Heart left ventricle (tissue), 16 donors: ENCODE results near the gene PCK1. TPM values are rescaled to one million over a fixed set of nuclear protein-coding genes. Genes with fewer than 3 reads are reported as not detected.

Experiments used
- ATAC-seq, 4 donors: fragments of 200-7000 bp; cut with Tn5 transposase; one replicate each; pipeline ENCODE4 v1.9.1; 2020 to 2022; ENCODE audit warnings: moderate library complexity in 4 of 4, mild to moderate bottlenecking in 3 of 4, moderate number of reproducible peaks in 1 of 4
- DNase-seq, 5 donors: peaks; one replicate each; pipeline ENCODE4 v3.0.0-alpha.2; 2020
- H3K27ac ChIP-seq, 12 donors: fragments of 200-600 bp; sonication (generic) in 4 of 12; one replicate each; pipeline versions ENCODE4 v1.5.0 to v1.8.0; 2016 to 2022; ENCODE audit warnings: mild to moderate bottlenecking in 2 of 12
- H3K27me3 ChIP-seq, 9 donors: fragments of 200-600 bp; sonication (generic) in 2 of 9; one replicate each; pipeline versions ENCODE4 v1.5.1 to v1.8.0; 2016 to 2022; ENCODE audit warnings: mild to moderate bottlenecking in 3 of 9
- H3K36me3 ChIP-seq, 9 donors: fragments of 200-600 bp; sonication (generic) in 2 of 9; one replicate each; pipeline versions ENCODE4 v1.5.0 to v1.8.0; 2018 to 2022; ENCODE audit warnings: mild to moderate bottlenecking in 2 of 9
- H3K4me1 ChIP-seq, 12 donors: fragments of 200-600 bp; sonication (generic) in 4 of 12; one replicate each; pipeline versions ENCODE4 v1.5.0 to v1.8.0; 2016 to 2022; ENCODE audit warnings: mild to moderate bottlenecking in 3 of 12
- H3K4me3 ChIP-seq, 12 donors: fragments of 200-600 bp; sonication (generic) in 4 of 12; one replicate each; pipeline versions ENCODE4 v1.5.0 to v1.8.0; 2017 to 2022; ENCODE audit warnings: mild to moderate bottlenecking in 9 of 12, moderate library complexity in 4 of 12
- H3K9me3 ChIP-seq, 12 donors: fragments of 200-600 bp; sonication (generic) in 4 of 12; one replicate each; pipeline versions ENCODE4 v1.5.0 to v1.8.0; 2016 to 2022; ENCODE audit warnings: mild to moderate bottlenecking in 1 of 12
- CTCF ChIP-seq, 12 donors: fragments of 200-600 bp; sonication (generic) in 4 of 12; IDR thresholded peaks; one replicate each; pipeline versions ENCODE4 v1.5.0 to v1.8.0; 2018 to 2022; ENCODE audit warnings: antibody characterized with exemption in 12 of 12, mild to moderate bottlenecking in 5 of 12
- POLR2A ChIP-seq, 2 donors: fragments of 450-650 bp; IDR thresholded peaks; one replicate each; pipeline ENCODE4 v1.6.1; 2017; ENCODE audit warnings: antibody characterized with exemption in 2 of 2, mild to moderate bottlenecking in 2 of 2, moderate library complexity in 2 of 2
- WGBS, 4 donors: extraction: QIAGEN DNeasy Blood & Tissue Kit in 2 of 4; methylation state at CpG; one replicate each; pipeline versions ENCODE4 v1.1.5 to v1.1.7; 2013 to 2018; 5-methylcytosine and 5-hydroxymethylcytosine counted together
- intact Hi-C, 10 donors: fragments of 100-400 bp; cut with DNase I; formaldehyde crosslinking; loops; one replicate each; pipeline versions ENCODE4 v1.11.1 to v1.14.2; 2022
- polyA plus RNA-seq, 2 donors: library from polyadenylated mRNA; stranded (reverse); fragments of 200-250 nt; gene quantifications; one replicate each; pipeline ENCODE4 v1.2.3, GENCODE V29; 2013
- total RNA-seq, 9 donors: library from RNA; depleted of rRNA in 2 of 9; stranded (reverse); fragments of >200 nt in 2 of 9; fragmentation: NEBNext Ultra II Directional in 3 of 9; extraction: Animal tissue kit (Norgen Biotek cat#: 25700) in 3 of 9; gene quantifications; one replicate each; pipeline versions ENCODE4 v1.1.0 to v1.2.4, GENCODE V29; 2016 to 2023
- donor health status: ischemic (EF 13 %, LVEDD 7.1; RV severe dilation, severe dysfunction).
- donor health status: healthy with polysubstance abuse.
- donor health status: DM: no; HTN: yes; CAD: no.
- donor health status: DM: no; HTN: no; CAD: no.
- donor health status: ischemic (EF 25% LVEDD 6.9; RV normal size, moderate dysfunction).
- donor health status: ischemic (EF 25% LVEDD 5.7; RV mildly dilated, moderate dysfunction).
- donor health status: healthy.
- donor health status: DM: yes; HTN: yes; CAD: no.
- donor health status: ischemic (EF 35%, LVEDD 5.7; RV mildly dilated, moderate dysfunction).
- donor health status: nonischemic (EF 11% LVEDD 7.7; RV severe dilation, severe dysfunction).
- donor health status: DM: yes; HTN: yes; CAD: no.
- donor health status: PGD.
- donor health status: ischemic (EF 29% LVEDD 5.4; RV normal size, mild dysfunction).
- donor health status: nonischemic (EF 23%, LVEDD 6.1; RV moderate dilation, normal function).

Gene PCK1
- total and polyA plus RNA-seq, 11 donors, result 0.13 to 22.0 (median 0.40) TPM; not detected in 2

GRCh38 chr20:57616143-57616951 is 55.4 kb downstream of the PCK1 start:
- no peak overlapping the region for H3K27ac ChIP-seq
- H3K4me1 ChIP-seq, result peaks cover 0 to 38% (median 0%) of the 10 kb centered on the region in 12 donors
- no peak for TF ChIP-seq POLR2A (IDR thresholded peaks at IDR 0.05)
- TF ChIP-seq CTCF (IDR thresholded peaks at IDR 0.05), result no peak
- 87 to 95% (median 89%) methylated on average over 14 to 20 of the region's 20 CpGs for WGBS, 4 donors
- peaks cover 0 to 6% (median 0%) of the 10 kb centered on the region in 9 donors for H3K36me3 ChIP-seq
- H3K9me3 ChIP-seq, result no peaks in the 10 kb centered on the region
- H3K27me3 ChIP-seq, result peaks cover 0 to 12% (median 0%) of the 10 kb centered on the region in 9 donors
- ATAC-seq (no peak), DNase-seq (peak in 2 of 5 donors; percentile 9 to 14)
- intact Hi-C loops, result no loop called here
- no peak overlapping the region for H3K4me3 ChIP-seq

GRCh38 chr20:57617079-57617795 is 56.3 kb downstream of the PCK1 start:
- H3K4me3 ChIP-seq, result no peak overlapping the region
- TF ChIP-seq CTCF (IDR thresholded peaks at IDR 0.05) (no peak), POLR2A (IDR thresholded peaks at IDR 0.05) (no peak)
- H3K27me3 ChIP-seq, result peaks cover 0 to 17% (median 0%) of the 10 kb centered on the region in 9 donors
- DNase-seq (peak in 2 of 5 donors; percentile 4 to 11), ATAC-seq (no peak)
- no peak overlapping the region for H3K27ac ChIP-seq
- peaks cover 0 to 39% (median 0%) of the 10 kb centered on the region in 12 donors for H3K4me1 ChIP-seq
- intact Hi-C loops, result no loop called here
- H3K9me3 ChIP-seq, result no peaks in the 10 kb centered on the region
- peaks cover 0 to 6% (median 0%) of the 10 kb centered on the region in 9 donors for H3K36me3 ChIP-seq
- 89 to 92% (median 91%) methylated on average over 6 of the region's 6 CpGs for WGBS, 4 donors

Other genes with a start within 250 kb of the PCK1 start
- gene SPO11, start 231.3 kb upstream of the PCK1 start, total RNA-seq, result not detected
- gene SPO11, start 231.3 kb upstream of the PCK1 start, polyA plus RNA-seq, result not detected
- 10 to 100 TPM; 12.9 to 18.6 (median 15.5) TPM for gene RAE1, start 209.9 kb upstream of the PCK1 start, total RNA-seq
- 10 to 100 TPM in 1 of 2 donors, 1 to 10 TPM in 1; 7.5 to 26.8 TPM for gene RAE1, start 209.9 kb upstream of the PCK1 start, polyA plus RNA-seq
- 10 to 100 TPM; 45.6 to 97.9 (median 62.3) TPM for gene RBM38, start 169.7 kb upstream of the PCK1 start, total RNA-seq
- gene RBM38, start 169.7 kb upstream of the PCK1 start, polyA plus RNA-seq, result 100 to 1,000 TPM in 1 of 2 donors, 10 to 100 TPM in 1; 68.5 to 112 TPM
- gene CTCFL, start 36.0 kb upstream of the PCK1 start, total RNA-seq, result not detected
- not detected for gene CTCFL, start 36.0 kb upstream of the PCK1 start, polyA plus RNA-seq
- gene ZBP1, start 59.3 kb downstream of the PCK1 start, total RNA-seq, result 1 to 10 TPM in 2 of 9 donors, under 1 TPM in 2, not detected in 5; 0.21 to 1.7 (median 0.90) TPM
- gene ZBP1, start 59.3 kb downstream of the PCK1 start, polyA plus RNA-seq, result under 1 TPM in 1 of 2 donors, not detected in 1; 0.15 TPM
- 10 to 100 TPM; 25.1 to 91.4 (median 30.0) TPM for gene PMEPA1, start 148.9 kb downstream of the PCK1 start, total RNA-seq
- 100 to 1,000 TPM in 1 of 2 donors, 10 to 100 TPM in 1; 12.6 to 115 TPM for gene PMEPA1, start 148.9 kb downstream of the PCK1 start, polyA plus RNA-seq